Glomerular endothelial cell (primary cell): ENCODE data around the gene MLLT3. TPM values are rescaled to one million over a fixed set of nuclear protein-coding genes. Genes with fewer than 3 reads are reported as not detected.

Source experiments
- DNase-seq: peaks from one replicate; pipeline ENCODE4 v3.0.0-alpha.2; 2011; ENCODE audit warnings: low read depth, low spot score; ENCODE audit errors: extremely low read depth
- total RNA-seq: library from RNA; depleted of rRNA; stranded (reverse); fragments of >200 nt; gene quantifications from 2 replicates; pipeline ENCODE4 v1.2.3, GENCODE V29; 2015

Gene MLLT3
- total RNA-seq, 1 donor from 2014 or later, result 6.5 TPM

DNA sequence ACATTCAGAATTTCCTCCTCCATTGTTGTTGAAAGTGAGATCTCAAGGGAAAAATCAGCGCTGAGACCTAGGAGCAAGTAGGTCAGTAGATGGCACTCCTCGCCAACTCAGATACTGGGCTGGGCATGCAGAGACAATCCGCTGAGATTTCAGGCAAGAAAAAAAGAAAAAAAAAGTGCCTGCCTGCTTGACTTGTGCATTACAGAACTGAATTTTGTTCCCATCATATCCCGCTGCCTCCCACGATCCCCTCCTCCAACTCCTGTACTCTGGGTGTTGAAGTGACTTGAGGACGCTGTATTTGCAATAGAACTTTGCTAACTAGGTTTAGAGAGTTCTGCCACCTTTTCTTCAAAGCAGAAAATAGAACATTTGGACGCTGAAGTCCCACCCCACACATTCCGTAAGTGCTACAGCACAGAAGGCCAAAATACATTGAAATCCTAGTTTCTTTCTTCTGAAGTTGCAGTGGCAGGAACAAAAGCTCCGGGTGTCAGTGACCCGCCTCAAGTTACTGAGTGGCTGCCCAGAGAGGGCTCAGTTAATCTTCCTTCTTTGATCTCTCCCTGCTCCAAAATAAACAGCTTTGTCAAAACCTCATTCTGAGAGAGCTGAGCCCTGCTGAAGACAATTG lies 265.8 kb downstream of the MLLT3 start:
- DNase-seq, result peak; percentile 82

DNA sequence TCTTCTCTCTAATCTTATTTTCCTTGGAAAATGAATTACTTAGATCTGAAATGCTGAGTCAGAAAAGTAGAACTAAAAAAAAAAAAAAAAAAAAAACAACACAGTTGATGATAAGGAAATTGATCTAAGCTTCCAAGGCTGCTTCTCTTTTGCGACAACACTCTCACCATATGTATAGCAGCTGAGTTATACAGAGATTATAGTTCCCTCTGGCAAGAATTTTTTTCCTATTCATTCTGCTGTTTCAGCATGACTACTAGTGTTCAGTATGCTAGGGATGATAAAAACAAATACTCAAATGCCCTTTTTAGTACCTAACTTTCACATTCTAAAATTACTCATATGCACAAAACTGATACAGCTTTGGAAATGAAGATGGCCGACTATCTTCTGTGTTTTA lies 267.3 kb downstream of the MLLT3 start:
- DNase-seq, result no peak

- no peak for DNase-seq
Observed at GRCh38 chr9:20353931-20354652, 268.2 kb downstream of the MLLT3 start.

DNA sequence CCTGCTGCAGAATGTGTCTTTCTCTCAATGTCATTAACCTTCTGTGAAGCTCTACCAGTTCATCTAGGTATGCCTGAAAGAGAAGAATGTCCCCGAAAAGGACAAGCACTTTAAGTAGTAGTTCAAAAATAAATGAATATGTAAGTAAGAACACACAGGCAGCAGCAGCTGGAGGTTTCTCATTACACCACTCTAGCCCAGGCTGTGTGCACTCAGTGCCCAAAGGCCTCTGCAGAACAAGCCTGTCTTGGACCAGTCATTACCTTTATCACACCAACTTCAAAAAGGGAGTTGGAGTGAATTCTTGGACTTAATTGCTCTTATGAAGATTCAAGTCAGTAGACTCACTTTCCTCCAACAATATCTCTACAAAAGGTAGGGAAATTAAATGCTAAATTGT lies 268.8 kb downstream of the MLLT3 start:
- no peak for DNase-seq

- no peak for DNase-seq
Observed at GRCh38 chr9:20352591-20352990, 269.7 kb downstream of the MLLT3 start.

DNA sequence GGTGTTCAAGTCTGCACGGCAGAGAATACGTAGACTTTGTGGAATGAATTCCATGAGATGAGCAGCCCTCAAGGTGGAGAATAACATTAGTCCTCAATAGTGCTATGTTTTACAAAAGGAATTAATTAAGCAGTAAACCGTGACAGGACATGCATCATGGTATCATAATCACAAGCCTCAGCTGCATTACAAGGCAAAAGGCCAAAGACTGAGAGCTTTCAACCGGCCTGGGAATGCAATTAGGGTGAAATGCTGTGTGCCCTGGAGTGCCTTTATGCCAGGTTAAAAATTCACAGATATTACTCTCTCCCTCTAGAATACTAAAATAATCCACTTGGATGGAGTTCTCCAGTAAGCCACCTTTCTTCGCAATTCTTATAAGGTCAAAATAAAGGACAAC lies 270.6 kb downstream of the MLLT3 start:
- DNase-seq, result no peak

- DNase-seq, result no peak
Observed at GRCh38 chr9:20349568-20349967, 272.7 kb downstream of the MLLT3 start.

DNA sequence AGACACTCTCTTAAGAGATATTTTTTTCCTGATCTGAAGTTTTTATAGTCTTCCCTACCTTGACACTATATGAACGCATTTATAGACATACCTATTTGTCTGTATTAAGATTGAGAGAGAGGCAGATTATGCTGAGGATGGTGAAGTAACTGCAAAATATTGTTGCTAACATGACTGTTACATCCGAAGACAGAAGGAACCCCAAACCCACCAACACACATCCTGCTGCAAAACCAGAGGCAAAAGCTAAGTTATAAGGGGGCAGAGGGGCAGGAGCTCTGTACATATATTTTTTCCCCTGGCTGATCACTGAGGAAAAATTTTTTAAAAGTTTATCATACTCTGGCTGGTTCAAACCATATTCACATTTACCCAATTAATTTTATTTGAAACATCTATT lies 279.0 kb downstream of the MLLT3 start:
- DNase-seq, result no peak

DNA sequence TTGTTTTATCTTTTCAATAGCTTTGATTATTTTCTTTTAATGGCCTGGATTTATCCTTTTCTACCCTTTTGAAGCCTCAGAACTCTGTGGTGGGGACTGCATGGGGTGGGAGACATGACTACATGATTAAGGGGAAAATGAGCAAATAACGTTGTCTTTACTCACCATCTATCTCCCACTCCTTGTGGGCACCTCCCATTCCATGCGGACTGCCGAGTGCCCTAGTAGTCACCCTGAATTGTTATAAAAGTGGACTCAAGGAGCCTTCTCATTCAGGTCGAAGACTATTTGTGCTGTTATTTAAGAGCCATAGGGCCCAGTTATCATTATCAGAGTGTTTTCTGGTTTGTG lies 281.8 kb downstream of the MLLT3 start:
- no peak for DNase-seq

DNA sequence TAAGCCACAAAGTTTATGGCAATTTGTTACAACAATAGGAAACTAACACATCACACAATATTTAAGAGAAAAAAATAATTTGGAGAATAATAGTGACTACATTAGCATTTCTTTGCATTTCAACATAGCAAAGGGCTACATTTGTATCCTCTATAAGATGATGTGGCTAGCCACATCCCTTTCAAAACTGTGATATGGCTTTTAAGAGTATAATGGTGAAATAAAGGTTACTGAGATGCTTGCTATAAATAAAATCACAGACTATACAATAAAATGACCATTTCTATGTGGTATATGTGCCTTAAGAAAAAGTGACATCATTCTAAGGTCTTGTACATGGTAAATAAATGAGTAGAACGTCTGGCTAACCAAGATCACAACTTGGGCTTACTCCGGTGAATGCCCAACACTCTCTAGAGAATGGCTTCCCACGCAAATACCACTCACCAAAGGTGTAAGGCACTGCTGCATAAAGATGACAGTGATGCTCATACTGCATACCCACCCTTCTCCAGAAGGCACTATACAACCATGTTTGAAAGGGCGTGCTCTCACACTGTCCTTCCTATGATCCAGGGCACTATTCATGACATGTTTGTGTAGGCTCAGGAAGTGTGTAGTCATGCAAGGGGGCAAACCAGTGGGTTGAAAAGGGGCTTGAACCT lies 286.5 kb downstream of the MLLT3 start:
- DNase-seq, result no peak

DNA sequence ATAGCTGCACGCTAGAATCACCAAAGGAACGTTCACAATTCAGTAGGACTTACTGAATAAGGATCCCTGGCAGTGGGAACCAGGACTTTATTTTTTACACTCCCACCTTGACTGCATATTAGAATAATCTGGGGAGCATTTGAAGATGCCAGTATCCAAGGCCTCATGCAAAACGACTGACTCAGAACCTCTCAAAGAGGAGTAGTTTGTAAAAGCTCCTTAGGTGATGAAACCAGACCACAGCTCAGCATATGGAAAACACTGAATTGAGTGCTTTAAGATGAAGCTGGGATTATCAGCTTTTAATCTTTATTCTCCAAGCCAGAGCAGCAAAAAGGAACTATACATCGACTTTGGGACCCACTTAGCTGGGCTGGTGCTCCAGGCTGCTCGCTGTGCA lies 288.3 kb downstream of the MLLT3 start:
- no peak for DNase-seq

GRCh38 chr9:20331095-20331685 lies 291.1 kb downstream of the MLLT3 start:
- no peak for DNase-seq

- no peak for DNase-seq
Observed at GRCh38 chr9:20330688-20331087, 291.6 kb downstream of the MLLT3 start.

GRCh38 chr9:20326516-20326915 lies 295.8 kb downstream of the MLLT3 start:
- no peak for DNase-seq

GRCh38 chr9:20325008-20325407 lies 297.3 kb downstream of the MLLT3 start:
- DNase-seq, result no peak

DNA sequence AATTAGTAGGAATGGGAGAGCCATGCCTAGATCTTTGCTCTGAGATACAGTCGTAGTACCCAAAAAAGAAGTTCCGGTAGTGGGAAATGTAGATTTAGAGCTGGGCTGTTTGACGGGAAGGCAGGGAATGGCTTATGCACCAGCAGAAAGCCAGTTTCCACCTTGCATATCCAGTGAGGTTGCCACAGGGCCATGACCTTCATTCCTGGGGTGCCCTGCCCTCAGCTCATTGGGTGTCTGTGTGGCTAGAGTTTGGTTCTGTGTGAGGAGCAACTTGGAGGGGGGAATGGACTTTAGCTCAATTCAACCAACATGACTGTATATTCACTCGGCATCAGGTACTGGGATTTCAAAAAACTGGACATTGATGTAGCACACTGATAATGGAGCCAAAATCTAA lies 300.1 kb downstream of the MLLT3 start:
- no peak for DNase-seq

DNA sequence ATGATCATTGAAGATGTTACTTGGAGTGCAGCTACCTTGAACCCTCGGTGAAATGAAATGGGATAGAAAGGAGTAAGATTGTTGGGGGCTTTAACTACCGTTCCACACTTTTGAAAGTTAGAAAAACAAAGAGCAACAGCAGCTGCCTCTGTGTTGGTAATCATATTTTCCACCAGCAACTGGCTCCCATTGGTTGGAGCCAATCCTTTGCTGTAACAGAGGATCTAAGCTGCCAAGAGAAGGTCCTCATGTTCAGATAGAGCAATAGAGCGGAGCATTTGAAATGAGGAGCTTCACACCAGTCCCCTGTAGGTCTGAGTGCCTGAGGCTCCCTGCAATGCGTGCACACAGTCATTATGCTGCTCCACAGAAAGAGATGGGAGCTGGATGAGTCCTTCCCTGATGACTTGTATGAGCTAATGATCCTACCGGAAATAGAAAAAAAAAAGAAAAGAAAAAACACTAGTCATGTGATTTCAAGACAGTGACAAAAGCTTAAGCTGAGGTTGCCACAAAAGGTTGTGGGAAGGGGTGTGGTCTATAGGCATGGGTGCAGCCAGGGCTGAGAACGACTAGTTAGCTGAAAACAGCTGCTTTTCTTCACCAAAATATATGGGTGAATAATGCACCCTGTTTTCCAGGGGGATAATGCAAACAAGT lies 300.7 kb downstream of the MLLT3 start:
- no peak for DNase-seq

DNA sequence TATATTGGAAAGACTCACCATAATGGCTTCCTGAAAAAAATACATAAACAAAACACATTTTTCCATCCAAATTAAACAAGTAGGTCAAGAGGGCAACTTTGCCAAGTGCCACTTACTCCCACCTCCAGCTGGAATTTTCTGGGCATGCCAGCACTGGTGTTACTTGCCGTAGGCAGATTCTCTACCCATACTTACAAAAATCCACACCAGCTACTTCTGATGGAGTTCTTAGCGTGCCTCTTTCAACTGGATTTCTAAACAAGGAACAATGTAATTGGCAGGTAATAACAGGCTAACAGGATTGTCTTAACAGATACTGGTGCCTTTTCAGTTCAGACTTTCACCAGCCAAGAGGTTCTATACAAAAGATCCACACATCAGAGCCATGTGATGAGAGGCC lies 301.4 kb downstream of the MLLT3 start:
- DNase-seq, result no peak

DNA sequence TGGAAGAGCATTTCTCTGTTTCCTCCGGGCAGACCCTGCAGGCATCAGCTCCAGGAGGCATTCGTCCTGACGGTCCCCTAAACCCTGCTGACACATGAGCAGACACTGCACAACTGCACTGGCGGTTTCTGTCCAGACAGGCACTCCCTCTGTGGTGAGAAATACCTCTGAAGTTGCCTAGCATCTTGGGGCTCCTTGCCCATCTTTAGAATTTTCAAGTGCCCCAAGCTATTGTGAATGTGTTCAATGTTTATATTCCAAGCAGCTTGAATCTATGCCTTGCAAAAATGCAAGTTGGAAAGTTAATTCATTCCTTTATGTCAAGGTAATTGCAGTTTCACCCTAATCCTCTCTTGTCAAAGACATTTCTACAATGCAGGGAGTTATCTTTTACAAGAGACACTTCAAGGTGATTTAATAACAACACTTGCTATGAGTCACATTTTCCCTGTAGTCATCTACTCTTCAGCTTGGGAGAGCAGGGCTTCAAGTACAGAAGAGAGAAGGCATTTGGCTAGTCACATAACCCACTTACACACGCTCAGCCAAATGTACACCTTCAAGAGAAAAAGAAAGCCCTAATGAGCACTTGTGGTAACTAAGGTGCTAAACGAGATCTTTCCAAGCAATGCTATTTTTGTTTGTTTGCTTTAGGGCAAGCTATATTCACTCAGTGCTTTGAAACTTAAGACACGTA lies 302.5 kb downstream of the MLLT3 start:
- no peak for DNase-seq

- no peak for DNase-seq
Observed at GRCh38 chr9:20319241-20319640, 303.1 kb downstream of the MLLT3 start.

- no peak for DNase-seq
Observed at GRCh38 chr9:20317701-20318100, 304.6 kb downstream of the MLLT3 start.
